Ishikawa (cell line): ENCODE results near the gene AMELY.

ENCODE experiments used
- CEBPB ChIP-seq: IDR thresholded peaks from 2 replicates; pipeline ENCODE4 v1.6.1; 2012
- CREB1 ChIP-seq: IDR thresholded peaks from 2 replicates; pipeline ENCODE4 v1.6.1; 2012; ENCODE audit warnings: low read depth
- EGR1 ChIP-seq: IDR thresholded peaks from 2 replicates; pipeline ENCODE4 v1.6.1; 2012
- EP300 ChIP-seq: IDR thresholded peaks from 2 replicates; pipeline ENCODE4 v1.6.1; 2012; ENCODE audit warnings: borderline replicate concordance
- FOXM1 ChIP-seq: IDR thresholded peaks from 2 replicates; pipeline ENCODE4 v1.6.1; 2012; ENCODE audit warnings: low read depth, borderline replicate concordance
- NFIC ChIP-seq: IDR thresholded peaks from 2 replicates; pipeline ENCODE4 v1.6.1; 2012
- RAD21 ChIP-seq: IDR thresholded peaks from 2 replicates; pipeline ENCODE4 v1.6.1; 2012; ENCODE audit warnings: low read depth
- TAF1 ChIP-seq: IDR thresholded peaks from 2 replicates; pipeline ENCODE4 v1.6.1; 2012; ENCODE audit warnings: low read depth, mild to moderate bottlenecking
- TCF12 ChIP-seq: IDR thresholded peaks from 2 replicates; pipeline ENCODE4 v1.6.1; 2012; ENCODE audit warnings: low read depth
- TEAD4 ChIP-seq: IDR thresholded peaks from 2 replicates; pipeline ENCODE4 v1.6.1; 2012
- YY1 ChIP-seq: IDR thresholded peaks from 2 replicates; pipeline ENCODE4 v1.6.1; 2012; ENCODE audit warnings: low read depth
- ZBTB7A ChIP-seq: IDR thresholded peaks from 2 replicates; pipeline ENCODE4 v1.6.1; 2012; ENCODE audit warnings: low read depth
- TF ChIP-seq, protein P1 (sequence below): IDR thresholded peaks from 2 replicates; pipeline ENCODE4 v1.6.1; 2012
- TF ChIP-seq, protein P2 (sequence below): IDR thresholded peaks from 2 replicates; pipeline ENCODE4 v1.6.1; 2012; ENCODE audit warnings: low read depth, mild to moderate bottlenecking
- TF ChIP-seq, protein P3 (sequence below): IDR thresholded peaks from 2 replicates; pipeline ENCODE4 v1.6.1; 2012

Gene AMELY, protein sequence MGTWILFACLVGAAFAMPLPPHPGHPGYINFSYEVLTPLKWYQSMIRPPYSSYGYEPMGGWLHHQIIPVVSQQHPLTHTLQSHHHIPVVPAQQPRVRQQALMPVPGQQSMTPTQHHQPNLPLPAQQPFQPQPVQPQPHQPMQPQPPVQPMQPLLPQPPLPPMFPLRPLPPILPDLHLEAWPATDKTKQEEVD

DNA sequence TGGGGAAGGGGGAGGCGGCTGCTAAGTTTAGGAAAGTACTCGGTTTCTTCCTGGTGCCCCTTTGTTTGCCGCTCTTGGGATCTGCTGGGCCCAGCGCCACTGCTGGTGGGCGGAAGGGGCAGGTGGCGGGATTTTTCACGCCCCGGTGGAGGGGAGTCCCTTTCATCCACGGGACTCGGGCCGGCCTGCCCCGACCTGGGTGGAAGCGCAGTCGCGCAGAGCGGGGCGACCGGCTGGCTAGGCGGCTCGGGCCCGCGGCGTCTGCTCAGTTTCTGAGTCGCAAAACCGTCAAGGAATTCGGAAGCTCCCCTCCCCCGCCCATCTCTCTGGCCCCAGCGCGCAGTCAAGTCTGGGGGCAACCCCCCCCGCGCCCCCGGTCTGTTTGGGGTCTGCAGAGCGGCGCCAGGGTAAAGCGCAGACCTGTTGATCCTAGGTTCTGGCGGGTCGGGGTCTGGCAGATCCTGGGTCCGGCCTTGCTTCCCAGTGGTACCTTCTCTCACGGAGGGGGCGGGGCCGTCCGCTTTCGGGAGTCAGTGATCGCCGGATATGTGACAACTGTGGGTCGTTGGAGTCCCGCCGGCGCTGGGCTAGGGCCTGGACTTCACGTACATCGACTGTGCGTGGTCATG lies at the start of gene AMELY:
TSS of gene AMELY (minus strand) at position 500 of the 629 bp plus-strand sequence. CDS start 39,144 bp downstream, outside the sequence.
- TF ChIP-seq, protein P1, sequence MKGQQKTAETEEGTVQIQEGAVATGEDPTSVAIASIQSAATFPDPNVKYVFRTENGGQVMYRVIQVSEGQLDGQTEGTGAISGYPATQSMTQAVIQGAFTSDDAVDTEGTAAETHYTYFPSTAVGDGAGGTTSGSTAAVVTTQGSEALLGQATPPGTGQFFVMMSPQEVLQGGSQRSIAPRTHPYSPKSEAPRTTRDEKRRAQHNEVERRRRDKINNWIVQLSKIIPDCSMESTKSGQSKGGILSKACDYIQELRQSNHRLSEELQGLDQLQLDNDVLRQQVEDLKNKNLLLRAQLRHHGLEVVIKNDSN, result no peak
- TF ChIP-seq EGR1 (no peak), RAD21 (no peak), TCF12 (no peak), CREB1 (no peak), TAF1 (no peak), CEBPB (no peak), YY1 (no peak), EP300 (no peak)
- TF ChIP-seq, protein P2, sequence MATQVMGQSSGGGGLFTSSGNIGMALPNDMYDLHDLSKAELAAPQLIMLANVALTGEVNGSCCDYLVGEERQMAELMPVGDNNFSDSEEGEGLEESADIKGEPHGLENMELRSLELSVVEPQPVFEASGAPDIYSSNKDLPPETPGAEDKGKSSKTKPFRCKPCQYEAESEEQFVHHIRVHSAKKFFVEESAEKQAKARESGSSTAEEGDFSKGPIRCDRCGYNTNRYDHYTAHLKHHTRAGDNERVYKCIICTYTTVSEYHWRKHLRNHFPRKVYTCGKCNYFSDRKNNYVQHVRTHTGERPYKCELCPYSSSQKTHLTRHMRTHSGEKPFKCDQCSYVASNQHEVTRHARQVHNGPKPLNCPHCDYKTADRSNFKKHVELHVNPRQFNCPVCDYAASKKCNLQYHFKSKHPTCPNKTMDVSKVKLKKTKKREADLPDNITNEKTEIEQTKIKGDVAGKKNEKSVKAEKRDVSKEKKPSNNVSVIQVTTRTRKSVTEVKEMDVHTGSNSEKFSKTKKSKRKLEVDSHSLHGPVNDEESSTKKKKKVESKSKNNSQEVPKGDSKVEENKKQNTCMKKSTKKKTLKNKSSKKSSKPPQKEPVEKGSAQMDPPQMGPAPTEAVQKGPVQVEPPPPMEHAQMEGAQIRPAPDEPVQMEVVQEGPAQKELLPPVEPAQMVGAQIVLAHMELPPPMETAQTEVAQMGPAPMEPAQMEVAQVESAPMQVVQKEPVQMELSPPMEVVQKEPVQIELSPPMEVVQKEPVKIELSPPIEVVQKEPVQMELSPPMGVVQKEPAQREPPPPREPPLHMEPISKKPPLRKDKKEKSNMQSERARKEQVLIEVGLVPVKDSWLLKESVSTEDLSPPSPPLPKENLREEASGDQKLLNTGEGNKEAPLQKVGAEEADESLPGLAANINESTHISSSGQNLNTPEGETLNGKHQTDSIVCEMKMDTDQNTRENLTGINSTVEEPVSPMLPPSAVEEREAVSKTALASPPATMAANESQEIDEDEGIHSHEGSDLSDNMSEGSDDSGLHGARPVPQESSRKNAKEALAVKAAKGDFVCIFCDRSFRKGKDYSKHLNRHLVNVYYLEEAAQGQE, result no peak
- TF ChIP-seq, protein P3, sequence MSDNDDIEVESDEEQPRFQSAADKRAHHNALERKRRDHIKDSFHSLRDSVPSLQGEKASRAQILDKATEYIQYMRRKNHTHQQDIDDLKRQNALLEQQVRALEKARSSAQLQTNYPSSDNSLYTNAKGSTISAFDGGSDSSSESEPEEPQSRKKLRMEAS, result no peak

DNA sequence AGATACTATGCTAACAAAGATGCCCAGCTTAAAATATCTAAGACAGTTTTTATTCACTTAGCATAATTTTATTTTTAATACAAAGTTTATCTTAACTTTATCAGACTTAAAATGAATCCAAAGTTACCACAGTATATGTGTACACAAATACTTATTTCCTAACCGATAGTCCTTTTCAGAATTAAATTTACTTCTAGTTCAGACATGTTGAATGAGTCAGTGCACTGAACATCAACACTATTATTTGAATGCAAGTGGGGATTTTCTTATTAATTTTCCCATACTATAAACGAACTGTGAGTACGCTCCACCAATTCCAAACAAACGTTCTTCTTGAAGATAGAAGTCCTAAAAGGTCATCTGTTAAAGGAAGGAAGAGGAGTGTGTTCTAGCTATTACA lies 38.4 kb upstream of the AMELY start:
- TF ChIP-seq EP300 (no peak), ZBTB7A (no peak), RAD21 (no peak), TAF1 (no peak), TCF12 (no peak), CREB1 (no peak), YY1 (no peak), NFIC (no peak), TEAD4 (no peak), EGR1 (no peak), CEBPB (no peak), FOXM1 (no peak)
- TF ChIP-seq, protein P3, result no peak
- TF ChIP-seq, protein P2, result no peak
- TF ChIP-seq, protein P1, result no peak

DNA sequence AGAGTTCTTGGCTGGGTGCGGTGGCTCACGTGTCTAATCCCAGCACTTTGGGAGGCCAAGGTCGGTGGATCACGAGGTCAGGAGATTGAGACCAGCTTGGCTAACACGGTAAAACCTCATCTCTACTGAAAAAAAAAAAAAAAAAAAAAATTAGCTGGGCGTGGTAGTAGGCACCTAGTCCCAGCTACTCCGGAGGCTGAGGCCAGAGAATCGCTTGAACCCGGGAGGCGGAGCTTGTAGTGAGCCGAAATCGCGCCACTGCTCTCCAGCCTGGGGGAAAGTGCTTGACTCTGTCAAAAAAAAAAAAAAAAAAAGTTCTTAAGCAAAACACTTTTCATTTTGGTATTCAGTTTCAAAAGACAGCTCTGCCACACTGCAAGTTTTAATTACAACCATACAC lies 36.8 kb upstream of the AMELY start:
- TF ChIP-seq CEBPB, result no peak

DNA sequence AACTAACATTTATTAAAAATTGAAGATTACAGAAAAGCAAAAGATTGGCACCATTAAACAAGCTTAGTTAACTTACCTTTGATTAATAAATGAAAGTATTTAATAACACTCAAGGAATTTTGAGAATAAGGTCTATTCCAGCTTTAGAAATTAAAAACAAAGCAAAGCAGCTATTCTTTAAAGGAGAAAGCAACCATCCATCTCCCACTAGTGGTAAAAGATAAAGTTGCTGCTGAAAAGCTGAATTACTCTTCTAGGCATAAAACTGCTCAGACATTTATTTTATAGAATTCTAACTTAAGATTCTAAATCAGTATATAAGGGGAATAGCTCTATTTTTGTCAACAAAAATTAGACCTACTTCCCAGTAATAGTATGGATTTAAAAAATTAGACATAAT lies 36.1 kb upstream of the AMELY start:
- TF ChIP-seq, protein P3, result no peak
- TF ChIP-seq, protein P1, result no peak
- TF ChIP-seq RAD21 (no peak), EGR1 (no peak), TAF1 (no peak), TCF12 (no peak), CREB1 (no peak), ZBTB7A (no peak), NFIC (no peak), YY1 (no peak), CEBPB (no peak), FOXM1 (no peak), TEAD4 (no peak), EP300 (no peak)
- TF ChIP-seq, protein P2, result no peak
